ENCODE data around the gene RAD51B.

RAD51B gene

GRCh38 chr14:68124979-68125731 lies 305.6 kb downstream of the RAD51B start:
- no peak for DNase-seq

- no peak for DNase-seq
Measured at GRCh38 chr14:68127166-68127565, 307.6 kb downstream of the RAD51B start.

DNA sequence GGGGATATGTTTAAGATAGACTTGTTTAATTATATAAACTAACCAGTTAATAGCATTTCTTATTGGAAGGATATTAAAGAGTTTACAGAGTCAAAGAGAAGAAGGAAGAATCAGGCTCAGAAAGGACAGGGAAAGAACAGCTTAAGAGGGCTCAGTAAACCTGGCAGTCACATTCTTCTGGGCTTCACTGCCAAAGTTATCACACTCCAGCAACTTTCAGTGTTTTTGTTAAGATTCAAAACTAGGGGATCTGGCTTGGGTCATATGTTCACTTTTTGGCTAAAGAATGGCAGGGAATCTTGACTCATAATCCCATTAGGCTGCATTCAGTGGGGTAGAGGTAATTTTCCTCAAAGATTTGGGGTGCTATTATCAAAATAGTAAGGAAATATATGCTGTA lies 312.3 kb downstream of the RAD51B start:
- DNase-seq: no peak

- no peak for DNase-seq
Measured at GRCh38 chr14:68132563-68133121, 313.1 kb downstream of the RAD51B start.

- no peak for DNase-seq
Measured at GRCh38 chr14:68133856-68134255, 314.3 kb downstream of the RAD51B start.

GRCh38 chr14:68135028-68135427 lies 315.4 kb downstream of the RAD51B start:
- no peak for DNase-seq

- DNase-seq: no peak
Measured at GRCh38 chr14:68135566-68135965, 316.0 kb downstream of the RAD51B start.

- no peak for DNase-seq
Measured at GRCh38 chr14:68137704-68138619, 318.4 kb downstream of the RAD51B start.

GRCh38 chr14:68139431-68140075 lies 320.0 kb downstream of the RAD51B start:
- DNase-seq: no peak

- no peak for DNase-seq
Measured at GRCh38 chr14:68140076-68140741, 320.6 kb downstream of the RAD51B start.

DNA sequence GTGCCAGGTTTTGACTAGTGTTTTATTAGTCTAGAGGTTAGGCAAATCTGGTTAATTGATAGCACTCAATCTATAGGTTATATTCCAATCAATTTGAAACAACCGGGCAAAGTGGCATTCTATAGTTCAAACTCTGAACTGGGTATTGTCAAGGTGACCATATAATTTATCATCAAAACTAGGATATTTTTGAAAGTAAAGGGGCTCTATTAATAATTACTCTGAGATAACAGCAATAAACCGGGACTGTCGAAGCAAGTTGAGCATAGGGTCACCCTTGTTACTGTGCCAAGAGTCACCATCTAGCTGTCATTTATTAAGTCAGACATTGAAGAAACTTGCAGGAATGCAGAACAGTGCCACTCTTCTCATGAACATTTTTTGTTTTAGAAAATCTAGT lies 321.2 kb downstream of the RAD51B start:
- DNase-seq: no peak

- DNase-seq: no peak
Measured at GRCh38 chr14:68141281-68142088, 321.9 kb downstream of the RAD51B start.

DNA sequence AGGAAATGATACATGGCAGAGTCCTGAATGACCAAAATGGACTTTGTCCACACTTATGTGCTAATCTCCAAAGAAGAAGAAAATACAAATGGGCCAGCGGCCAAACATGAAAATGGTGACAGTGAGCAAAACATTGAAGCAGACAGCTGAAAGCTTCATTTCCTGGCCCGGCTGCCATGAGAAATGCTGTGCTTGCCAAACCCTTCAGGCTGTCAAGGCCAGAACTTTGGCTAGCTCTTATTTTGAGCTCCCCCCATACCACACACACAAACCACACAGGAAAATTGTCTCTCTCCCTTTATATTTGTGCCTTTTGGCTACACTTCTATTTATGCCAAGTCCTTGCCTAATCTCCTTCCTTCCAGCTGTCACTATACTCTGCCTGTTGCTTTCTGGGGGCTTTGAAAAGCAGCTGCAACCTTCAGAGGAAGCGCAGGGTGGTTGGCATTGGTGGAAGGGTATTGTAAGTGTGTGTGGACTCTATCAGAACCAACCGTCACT lies 323.8 kb downstream of the RAD51B start:
- DNase-seq: peak; percentile 49

DNA sequence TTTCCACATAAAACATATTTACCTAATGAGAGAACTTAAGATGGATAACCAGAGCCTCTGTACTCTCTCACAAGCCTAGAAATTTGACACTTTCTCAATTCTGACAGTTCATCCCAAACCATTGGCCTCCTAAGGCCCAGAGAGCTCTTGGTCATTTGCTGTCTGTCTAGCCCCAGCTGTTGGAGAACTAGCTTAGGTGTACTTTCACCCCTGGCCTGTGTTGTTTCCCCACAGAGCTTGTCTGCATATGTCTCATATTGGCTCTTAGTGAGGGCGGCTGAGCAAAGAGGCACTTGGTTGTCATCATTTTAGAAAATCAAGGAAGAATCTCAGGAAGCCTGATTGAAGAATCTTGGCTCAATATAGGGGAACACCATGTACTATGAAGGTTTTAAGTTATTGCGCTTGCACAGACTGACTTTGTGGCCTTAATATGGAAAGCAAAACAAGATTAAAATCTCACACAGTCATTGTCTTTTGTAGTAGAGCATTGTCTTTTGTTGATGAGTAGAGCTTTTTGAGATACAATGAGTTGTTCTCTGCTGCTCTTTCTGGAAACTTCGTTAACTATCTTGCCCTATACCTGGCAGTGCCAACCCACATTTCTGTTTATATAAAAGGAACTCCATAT lies 324.6 kb downstream of the RAD51B start:
- DNase-seq: no peak

- no peak for DNase-seq
Measured at GRCh38 chr14:68145036-68145435, 325.5 kb downstream of the RAD51B start.

- DNase-seq: no peak
Measured at GRCh38 chr14:68145539-68145938, 326.0 kb downstream of the RAD51B start.

- DNase-seq: no peak
Measured at GRCh38 chr14:68146818-68147217, 327.2 kb downstream of the RAD51B start.

DNA sequence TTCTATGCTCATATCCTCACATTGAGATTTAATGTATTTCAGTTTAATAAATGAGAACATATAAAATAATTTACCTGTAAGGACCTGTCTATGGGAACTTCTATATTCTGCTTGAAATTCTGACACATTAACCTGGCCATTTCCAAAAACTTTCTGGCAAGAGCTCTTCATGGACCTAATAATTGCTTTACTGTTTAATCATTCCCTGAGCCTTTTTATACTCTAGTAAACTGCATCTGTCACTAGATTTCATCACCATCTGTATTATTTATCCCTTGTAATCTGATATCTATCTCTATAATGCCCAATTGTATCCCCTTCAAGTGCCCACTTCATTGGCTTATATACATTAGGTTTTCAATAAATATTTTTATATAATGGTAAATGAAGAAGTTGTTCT lies 327.7 kb downstream of the RAD51B start:
- DNase-seq: peak; percentile 98

GRCh38 chr14:68148276-68148675 lies 328.7 kb downstream of the RAD51B start:
- DNase-seq: no peak

GRCh38 chr14:68148763-68149162 lies 329.2 kb downstream of the RAD51B start:
- no peak for DNase-seq

DNA sequence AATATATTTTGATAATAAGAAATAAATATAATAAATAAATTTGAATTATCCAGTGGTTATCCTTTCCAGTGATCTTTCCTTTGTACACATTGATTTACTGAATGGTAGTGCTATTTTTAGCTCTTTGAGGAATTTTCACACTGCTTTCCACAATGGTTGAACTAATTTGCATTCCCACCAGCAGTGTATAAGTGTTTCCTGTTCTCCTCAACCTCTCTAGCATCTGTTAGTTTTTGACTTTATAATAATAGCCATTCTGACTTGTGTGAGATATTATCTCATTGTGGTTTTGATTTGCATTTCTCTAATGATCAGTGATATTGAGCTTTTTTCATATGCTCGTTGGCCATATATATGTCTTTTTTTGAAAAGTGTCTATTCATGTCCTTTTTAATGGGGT lies 333.7 kb downstream of the RAD51B start:
- DNase-seq: no peak

All from NCI-H524 treated with DMSO at 0.1 percent for 48 hours (cell line).